ENCODE measurements around the gene NXPE1. TPM values are rescaled to one million over a fixed set of nuclear protein-coding genes. Genes with fewer than 3 reads are reported as not detected.

Gene NXPE1
- total RNA-seq, 1 donor from 2014 or later = not detected

GRCh38 chr11:114569801-114570200 is 10.1 kb upstream of the NXPE1 start:
- peaks cover 3% of the 10 kb centered on the region for H3K9me3 Mint-ChIP-seq (ENCODE audit: low read depth)
- TF ChIP-seq CTCF (IDR thresholded peaks at IDR 0.05; ENCODE audit: unreplicated experiment) = no peak
- DNase-seq (ENCODE audit: low spot score, unreplicated experiment) = no peak
- no peaks in the 10 kb centered on the region for H3K4me1 Mint-ChIP-seq (ENCODE audit: low read depth)
- H3K36me3 Mint-ChIP-seq (ENCODE audit: insufficient read depth) = no peaks in the 10 kb centered on the region
- no peaks in the 10 kb centered on the region for H3K27me3 Mint-ChIP-seq
- no peak overlapping the region for H3K4me3 Mint-ChIP-seq (ENCODE audit: low read depth)
- no peak overlapping the region for H3K27ac Mint-ChIP-seq

GRCh38 chr11:114566276-114566675 is 6.6 kb upstream of the NXPE1 start:
- no peak overlapping the region for H3K27ac Mint-ChIP-seq
- H3K27me3 Mint-ChIP-seq = no peaks in the 10 kb centered on the region
- DNase-seq (ENCODE audit: low spot score, unreplicated experiment) = no peak
- H3K36me3 Mint-ChIP-seq (ENCODE audit: insufficient read depth) = no peaks in the 10 kb centered on the region
- no peaks in the 10 kb centered on the region for H3K9me3 Mint-ChIP-seq (ENCODE audit: low read depth)
- H3K4me3 Mint-ChIP-seq (ENCODE audit: low read depth) = no peak overlapping the region
- H3K4me1 Mint-ChIP-seq (ENCODE audit: low read depth) = no peaks in the 10 kb centered on the region
- no peak for TF ChIP-seq CTCF (IDR thresholded peaks at IDR 0.05; ENCODE audit: unreplicated experiment)

- H3K4me3 Mint-ChIP-seq (ENCODE audit: low read depth) = no peak overlapping the region
- H3K36me3 Mint-ChIP-seq (ENCODE audit: insufficient read depth) = no peaks in the 10 kb centered on the region
- peaks cover under 1% of the 10 kb centered on the region for H3K4me1 Mint-ChIP-seq (ENCODE audit: low read depth)
- DNase-seq (ENCODE audit: low spot score, unreplicated experiment) = no peak
- H3K27me3 Mint-ChIP-seq = no peaks in the 10 kb centered on the region
- no peak overlapping the region for H3K27ac Mint-ChIP-seq
- no peaks in the 10 kb centered on the region for H3K9me3 Mint-ChIP-seq (ENCODE audit: low read depth)
- TF ChIP-seq CTCF (IDR thresholded peaks at IDR 0.05; ENCODE audit: unreplicated experiment) = no peak
These were observed 5.2 kb upstream of the NXPE1 start for GRCh38 chr11:114564831-114565230.

DNA sequence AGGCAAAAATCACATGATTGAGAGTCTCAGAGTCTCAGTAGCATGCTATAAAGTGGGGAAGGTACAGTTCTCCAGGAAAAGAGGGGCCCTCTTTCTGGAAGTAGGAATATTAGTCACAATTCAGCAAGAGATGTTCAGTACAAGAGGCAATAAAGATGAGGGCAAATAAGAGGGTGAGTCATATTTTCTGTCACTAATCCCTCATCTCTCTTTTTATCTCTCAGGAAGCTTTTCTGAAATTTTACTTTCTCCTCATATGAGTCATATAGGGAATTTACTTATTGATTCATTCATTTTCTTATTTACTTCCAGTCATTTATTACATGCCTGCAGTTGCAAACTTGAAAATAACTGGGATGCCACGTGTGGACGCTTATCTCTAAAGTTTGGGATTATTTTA is 3.4 kb upstream of the NXPE1 start:
- no peak for DNase-seq (ENCODE audit: low spot score, unreplicated experiment)
- no peaks in the 10 kb centered on the region for H3K9me3 Mint-ChIP-seq (ENCODE audit: low read depth)
- H3K4me1 Mint-ChIP-seq (ENCODE audit: low read depth) = peaks cover 5% of the 10 kb centered on the region
- H3K27me3 Mint-ChIP-seq = no peaks in the 10 kb centered on the region
- no peak for TF ChIP-seq CTCF (IDR thresholded peaks at IDR 0.05; ENCODE audit: unreplicated experiment)
- no peak overlapping the region for H3K4me3 Mint-ChIP-seq (ENCODE audit: low read depth)
- H3K36me3 Mint-ChIP-seq (ENCODE audit: insufficient read depth) = no peaks in the 10 kb centered on the region
- no peak overlapping the region for H3K27ac Mint-ChIP-seq

DNA sequence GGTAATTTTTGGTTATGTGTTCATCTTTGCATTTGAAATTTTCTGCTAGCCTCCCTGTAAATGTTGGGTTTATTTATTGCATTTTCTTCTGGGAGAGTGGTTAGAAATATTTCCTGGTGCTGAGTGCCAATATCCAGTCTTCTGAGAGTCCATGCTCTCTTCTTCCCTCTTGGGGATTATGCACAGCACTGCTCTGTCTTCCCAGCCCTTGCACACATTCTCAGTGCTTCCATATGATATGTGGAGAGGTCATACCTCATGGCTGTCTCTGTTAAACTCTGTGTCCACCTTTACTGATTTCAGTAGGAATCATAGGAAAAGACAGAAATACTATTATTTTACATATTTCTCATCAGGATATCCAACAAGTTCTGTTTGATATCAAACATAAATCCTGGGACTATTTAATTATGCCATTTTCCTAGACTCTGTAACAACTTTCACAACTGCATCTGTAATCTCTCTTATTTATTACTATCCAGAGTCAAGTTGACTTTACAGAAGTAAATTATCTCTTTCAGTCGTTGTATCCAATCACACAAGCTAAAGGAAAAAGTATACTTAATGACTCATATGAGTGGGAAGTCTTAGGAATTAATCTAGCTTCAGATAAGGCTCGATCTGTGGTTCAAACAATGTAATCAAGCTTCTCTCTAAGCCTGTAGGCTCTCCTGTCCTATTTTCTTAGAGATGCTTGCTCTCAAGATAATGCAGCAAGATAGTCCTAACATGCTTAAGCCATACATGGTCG is 2.7 kb upstream of the NXPE1 start:
- no peak for DNase-seq (ENCODE audit: low spot score, unreplicated experiment)
- Mint-ChIP-seq H3K9me3 (ENCODE audit: low read depth) (no peaks in the 10 kb centered on the region), H3K4me1 (ENCODE audit: low read depth) (peaks cover 5% of the 10 kb centered on the region)

More for the DNA sequence above, 2.7 kb upstream of the NXPE1 start:
- H3K27me3 Mint-ChIP-seq = no peaks in the 10 kb centered on the region
- H3K27ac Mint-ChIP-seq = no peak overlapping the region
- no peaks in the 10 kb centered on the region for H3K36me3 Mint-ChIP-seq (ENCODE audit: insufficient read depth)
- no peak overlapping the region for H3K4me3 Mint-ChIP-seq (ENCODE audit: low read depth)
- TF ChIP-seq CTCF (IDR thresholded peaks at IDR 0.05; ENCODE audit: unreplicated experiment) = no peak

All from progenitor cell of endocrine pancreas (in vitro differentiated cells).